HG03457 (cell line): ENCODE results near the gene NOX3.

Source experiments
- ATAC-seq: cut with Tn5 transposase; IDR thresholded peaks from one replicate; pipeline ENCODE4 v1.9.1; 2021; ENCODE audit warnings: moderate number of reproducible peaks; ENCODE audit not compliant: unreplicated experiment

NOX3 gene

DNA sequence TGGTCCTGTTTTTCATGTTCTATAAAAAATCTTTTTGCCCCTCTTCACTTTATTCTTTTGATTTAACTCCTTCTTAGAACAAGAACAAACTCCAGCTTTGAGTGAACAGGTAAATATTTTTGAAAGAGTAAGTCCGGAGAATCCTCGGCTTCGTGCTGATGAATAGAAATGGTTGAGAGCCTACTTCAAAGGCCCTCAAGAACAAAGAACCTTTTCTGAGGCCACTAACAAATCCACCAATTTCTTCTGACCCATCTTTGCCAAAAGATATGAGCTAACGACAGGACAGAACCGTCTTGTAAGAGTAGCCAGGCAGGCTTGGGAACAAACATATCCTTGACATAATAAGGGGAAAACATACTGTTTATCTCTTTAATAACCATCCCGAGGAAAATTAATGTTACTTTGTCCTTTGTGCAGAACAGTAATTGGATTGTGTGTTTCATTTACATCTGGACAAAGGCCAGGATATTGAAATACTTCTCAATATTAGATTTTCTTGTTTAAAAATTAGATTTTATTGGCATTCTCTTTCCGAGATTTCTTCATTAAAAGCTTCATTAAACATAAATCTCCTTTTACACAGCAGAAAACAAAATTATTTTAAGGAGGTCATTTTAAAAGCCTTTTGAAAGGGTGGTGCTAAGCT is 52.9 kb downstream of the NOX3 start:
- ATAC-seq, result no peak

DNA sequence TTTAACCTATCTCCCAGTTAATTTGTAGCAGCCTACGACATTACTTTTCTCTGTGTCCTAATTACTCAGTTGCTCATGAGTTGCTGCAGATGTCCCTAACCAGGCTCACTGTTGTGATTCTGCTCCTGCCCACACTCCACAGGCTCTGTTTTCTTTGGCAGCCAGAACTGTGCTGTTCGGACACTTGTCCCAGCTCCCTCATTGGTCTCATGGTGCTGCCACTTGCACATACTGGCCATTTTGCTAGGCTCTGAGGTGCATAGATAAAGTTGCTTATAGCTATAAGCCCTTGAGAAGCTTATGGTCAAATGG is 55.0 kb downstream of the NOX3 start:
- ATAC-seq, result no peak

GRCh38 chr6:155399745-155400653 is 55.6 kb downstream of the NOX3 start:
- ATAC-seq, result no peak

DNA sequence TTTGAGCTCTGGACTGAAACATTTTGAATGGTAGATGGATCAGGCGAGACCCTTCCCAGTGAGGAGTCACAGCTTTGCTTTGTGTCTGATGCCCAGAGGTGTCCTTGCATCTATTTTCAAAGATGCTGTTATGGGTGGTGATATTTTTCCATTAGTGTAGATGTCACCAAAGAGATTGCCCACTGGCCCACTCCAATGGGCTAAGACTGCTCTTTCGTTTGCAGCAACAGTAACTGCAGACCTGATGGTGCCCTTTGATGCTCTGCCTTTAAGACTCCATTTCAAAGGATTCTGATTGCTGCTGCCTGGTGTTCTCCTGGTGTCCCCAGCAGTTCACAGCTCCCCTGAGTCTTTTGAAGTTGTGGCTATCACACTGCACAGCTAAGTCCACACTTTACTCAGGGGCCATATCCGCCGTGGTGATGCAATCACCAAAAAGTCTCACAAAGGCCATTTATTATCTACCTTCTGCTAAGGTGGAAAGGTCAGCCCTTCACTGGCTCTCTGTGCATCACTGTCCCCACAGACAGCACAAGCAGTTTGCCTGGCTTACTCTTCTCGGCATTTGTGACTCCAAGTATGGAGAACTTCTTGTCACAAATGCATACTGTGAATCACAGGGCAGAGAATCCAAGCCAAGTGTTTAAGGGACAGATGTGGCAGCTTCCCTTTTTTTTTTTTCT is 56.4 kb downstream of the NOX3 start:
- no peak for ATAC-seq

GRCh38 chr6:155398701-155399061 is 57.0 kb downstream of the NOX3 start:
- ATAC-seq, result no peak

GRCh38 chr6:155398221-155398620 is 57.4 kb downstream of the NOX3 start:
- ATAC-seq, result no peak

GRCh38 chr6:155397172-155397705 is 58.4 kb downstream of the NOX3 start:
- no peak for ATAC-seq

GRCh38 chr6:155396605-155397004 is 59.0 kb downstream of the NOX3 start:
- ATAC-seq, result no peak

DNA sequence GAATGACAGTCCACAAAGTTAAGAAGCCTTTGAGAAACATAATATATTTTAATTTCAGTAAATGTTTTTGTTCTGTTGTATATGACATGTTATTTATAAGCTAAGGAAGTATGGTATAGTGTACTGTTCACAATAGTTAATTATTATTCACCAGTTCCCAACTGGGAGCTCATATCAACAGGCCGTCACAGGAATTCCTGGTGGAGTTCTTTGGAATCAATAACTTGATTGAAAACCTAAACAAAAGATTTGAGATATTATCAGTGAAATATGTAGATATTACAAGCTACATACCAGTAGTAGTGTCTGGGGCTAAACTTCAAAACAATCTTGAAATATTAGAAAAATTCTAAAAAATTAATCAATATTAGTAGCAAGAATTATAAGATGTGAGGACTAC is 60.3 kb downstream of the NOX3 start:
- no peak for ATAC-seq

DNA sequence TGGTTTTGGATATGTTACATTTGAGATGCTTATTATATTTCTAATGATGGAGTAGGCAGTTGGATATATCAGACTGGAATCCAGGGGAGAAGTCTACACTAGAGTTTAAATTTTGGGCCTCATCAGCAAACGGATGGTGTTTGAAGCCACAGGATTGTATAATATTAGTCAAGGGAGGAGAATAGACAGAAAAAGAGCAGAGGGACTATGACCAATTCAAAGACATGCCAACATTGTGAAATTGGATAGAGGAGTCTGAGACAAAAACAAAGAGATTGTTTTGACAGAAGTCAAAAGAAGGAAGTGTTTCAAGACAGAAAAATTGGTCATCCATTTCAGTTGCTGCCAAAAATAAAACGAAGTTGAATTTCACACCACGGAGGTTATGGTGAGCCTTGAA is 66.5 kb downstream of the NOX3 start:
- no peak for ATAC-seq

DNA sequence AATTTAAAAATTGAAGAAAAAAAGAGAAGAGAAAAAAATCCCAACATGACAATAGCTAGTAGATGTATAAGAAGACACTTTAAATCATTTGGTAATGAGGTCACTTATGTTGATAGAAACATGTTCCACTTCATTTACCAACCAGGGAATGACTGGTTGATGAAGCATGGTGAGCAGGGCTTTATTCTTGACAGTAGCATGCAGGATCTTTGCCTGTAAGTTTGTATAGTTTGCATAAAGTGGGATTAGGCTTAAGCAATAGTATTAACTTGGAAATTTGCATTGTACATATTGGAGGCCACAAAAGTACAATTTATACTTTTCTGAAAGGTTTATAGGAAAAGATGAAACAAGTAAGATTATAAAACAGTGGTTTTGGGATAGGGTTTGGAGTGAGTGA is 67.0 kb downstream of the NOX3 start:
- no peak for ATAC-seq

DNA sequence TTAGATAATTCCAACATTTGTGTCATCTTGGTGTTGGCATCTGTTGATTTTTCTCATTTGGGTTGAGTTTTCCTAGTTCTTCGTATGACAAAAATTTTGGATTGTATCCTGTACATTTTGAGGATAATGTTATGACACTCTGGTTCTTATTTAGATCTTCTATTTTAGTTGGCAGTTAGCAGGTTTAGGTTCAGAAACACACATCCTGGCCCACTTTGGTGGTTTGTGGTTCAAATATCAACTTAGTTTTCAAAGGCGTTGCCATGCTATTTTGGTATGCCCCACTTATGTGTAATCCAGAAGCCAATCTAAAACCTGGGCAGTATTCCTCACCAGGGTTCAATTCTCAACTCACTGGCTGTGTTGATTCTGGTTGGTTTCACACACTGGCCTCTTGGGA is 68.2 kb downstream of the NOX3 start:
- no peak for ATAC-seq

GRCh38 chr6:155384321-155384952 is 71.2 kb downstream of the NOX3 start:
- ATAC-seq, result no peak

- ATAC-seq, result no peak
These were observed 71.7 kb downstream of the NOX3 start for GRCh38 chr6:155383913-155384312.

DNA sequence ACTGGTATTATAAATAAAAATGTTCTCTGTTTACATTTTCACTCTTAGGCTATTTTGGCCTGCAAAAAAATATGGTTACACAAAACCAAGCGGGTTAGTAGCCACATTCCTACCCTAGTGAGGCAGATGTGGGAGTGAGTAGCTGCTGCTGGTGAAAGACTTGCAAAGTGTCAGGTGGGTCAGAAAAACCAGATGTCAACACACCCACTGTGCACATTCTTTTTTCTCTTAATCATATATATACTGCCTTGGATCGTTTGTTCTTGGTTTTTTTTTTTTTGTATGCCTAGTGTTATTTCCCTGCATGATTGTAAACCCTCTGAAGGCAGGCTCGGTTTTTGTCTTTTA is 73.3 kb downstream of the NOX3 start:
- ATAC-seq, result no peak

DNA sequence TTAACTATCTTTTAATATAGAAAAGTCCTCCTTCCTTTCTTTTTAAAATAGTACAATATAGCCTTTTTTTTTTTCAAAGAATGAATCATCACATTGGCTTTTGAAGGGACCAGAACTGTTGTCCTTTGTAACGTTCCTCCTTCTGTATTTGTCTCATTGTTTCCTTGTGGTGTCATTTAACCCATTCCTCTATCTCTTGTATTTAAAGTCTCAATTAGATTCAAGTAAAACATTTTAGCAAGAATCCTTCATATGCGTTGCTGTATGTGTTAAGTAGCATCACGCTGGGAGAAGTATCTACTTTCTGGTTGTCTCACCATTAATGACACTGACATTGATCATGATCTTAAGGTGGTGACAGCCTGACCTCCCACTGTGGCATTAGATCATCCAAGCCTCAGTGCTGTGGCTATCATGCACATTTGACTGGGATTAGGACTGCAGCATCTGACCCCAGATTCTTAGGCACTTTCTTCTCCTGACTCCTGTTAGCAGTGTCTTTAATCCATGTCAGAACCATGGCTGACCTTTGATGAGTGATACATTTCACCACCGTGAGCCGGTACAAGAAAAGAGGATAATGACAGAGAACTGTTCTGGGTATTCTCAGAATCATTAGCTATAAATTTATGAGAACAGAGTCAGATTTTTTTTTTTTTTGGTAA is 73.8 kb downstream of the NOX3 start:
- no peak for ATAC-seq

GRCh38 chr6:155380666-155381332 is 74.8 kb downstream of the NOX3 start:
- ATAC-seq, result no peak

GRCh38 chr6:155378724-155379123 is 76.9 kb downstream of the NOX3 start:
- ATAC-seq, result no peak

GRCh38 chr6:155378276-155378675 is 77.4 kb downstream of the NOX3 start:
- no peak for ATAC-seq

GRCh38 chr6:155377061-155377460 is 78.6 kb downstream of the NOX3 start:
- no peak for ATAC-seq
